Measurements from ENCODE around the gene GALNT12.

GALNT12 gene

GRCh38 chr9:98871558-98872065 lies 64.1 kb downstream of the GALNT12 start:
- Histone ChIP-seq H3K9me3 (ENCODE audit: control insufficient read depth, insufficient read depth, low read depth, low read length) (no peaks in the 10 kb centered on the region), H3K36me3 (ENCODE audit: control insufficient read depth in 2 of 2, insufficient read depth in 1 of 2, low read length in 2 of 2) (no peaks in the 10 kb centered on the region), H3K4me3 (ENCODE audit: low read depth, low read length) (no peak overlapping the region), H3K4me1 (ENCODE audit: control insufficient read depth, insufficient read depth, low read length) (no peaks in the 10 kb centered on the region), H3K27ac (ENCODE audit: extremely low read depth, low read depth, low read length) (no peak overlapping the region)
- ChIA-PET CTCF (interaction anchor here (0.9 to 1.0 kb wide), 2 partner anchors 24 to 86 kb away, joined by 3 to 4 read pairs; no protein-coding TSS in a partner anchor), POLR2A (no interaction called here)
- TF ChIP-seq ZNF843 (tag by site-specific recombination; IDR thresholded peaks at IDR 0.05) (no peak), ZFP41 (tag by site-specific recombination; IDR thresholded peaks at IDR 0.05; ENCODE audit: borderline replicate concordance) (no peak), ZNF776 (tag by site-specific recombination; IDR thresholded peaks at IDR 0.05; ENCODE audit: borderline replicate concordance) (no peak), KLF17 (tag by site-specific recombination; IDR thresholded peaks at IDR 0.05) (no peak), ZNF140 (tag by site-specific recombination; IDR thresholded peaks at IDR 0.05) (no peak), ZNF596 (tag by site-specific recombination; IDR thresholded peaks at IDR 0.05) (no peak)

GRCh38 chr9:98873526-98873925 lies 66.1 kb downstream of the GALNT12 start:
- Histone ChIP-seq H3K9me3 (ENCODE audit: control insufficient read depth, insufficient read depth, low read depth, low read length) (no peaks in the 10 kb centered on the region), H3K4me3 (ENCODE audit: low read depth, low read length) (no peak overlapping the region), H3K27ac (ENCODE audit: extremely low read depth, low read depth, low read length) (no peak overlapping the region), H3K4me1 (ENCODE audit: control insufficient read depth, insufficient read depth, low read length) (no peaks in the 10 kb centered on the region), H3K36me3 (ENCODE audit: control insufficient read depth in 2 of 2, insufficient read depth in 1 of 2, low read length in 2 of 2) (no peaks in the 10 kb centered on the region)
- ChIA-PET CTCF (no interaction called here), POLR2A (no interaction called here)
- TF ChIP-seq TRIM28 (IDR thresholded peaks at IDR 0.05; ENCODE audit: borderline replicate concordance, low read length) (no peak), ZNF157 (tag by site-specific recombination; IDR thresholded peaks at IDR 0.05) (no peak), ZNF324 (tag by site-specific recombination; IDR thresholded peaks at IDR 0.05) (no peak), ZBTB6 (tag by site-specific recombination; IDR thresholded peaks at IDR 0.05) (no peak)

- POLR2A ChIA-PET: no interaction called here
- Histone ChIP-seq H3K27ac (ENCODE audit: extremely low read depth, low read depth, low read length) (no peak overlapping the region), H3K9me3 (ENCODE audit: control insufficient read depth, insufficient read depth, low read depth, low read length) (no peaks in the 10 kb centered on the region), H3K4me1 (ENCODE audit: control insufficient read depth, insufficient read depth, low read length) (no peaks in the 10 kb centered on the region), H3K36me3 (ENCODE audit: control insufficient read depth in 2 of 2, insufficient read depth in 1 of 2, low read length in 2 of 2) (no peaks in the 10 kb centered on the region), H3K4me3 (ENCODE audit: low read depth, low read length) (no peak overlapping the region)
- CTCF ChIA-PET: no interaction called here
- TF ChIP-seq ZBTB26 (tag by site-specific recombination; optimal IDR thresholded peaks at IDR 0.05) (no peak), ZNF302 (tag by site-specific recombination; IDR thresholded peaks at IDR 0.05; ENCODE audit: low read depth) (no peak), ZNF621 (tag by site-specific recombination; IDR thresholded peaks at IDR 0.05) (no peak), REST (tag by site-specific recombination; IDR thresholded peaks at IDR 0.05) (no peak), KLF8 (tag by site-specific recombination; IDR thresholded peaks at IDR 0.05) (no peak), TSHZ1 (tag by site-specific recombination; IDR thresholded peaks at IDR 0.05; ENCODE audit: borderline replicate concordance) (no peak), ZBTB49 (tag by site-specific recombination; IDR thresholded peaks at IDR 0.05; ENCODE audit: low read depth) (no peak), ZNF169 (tag by site-specific recombination; IDR thresholded peaks at IDR 0.05) (no peak), YY2 (tag by site-specific recombination; IDR thresholded peaks at IDR 0.05) (no peak)
Observed at GRCh38 chr9:98873951-98874371, 66.5 kb downstream of the GALNT12 start.

Measured in HEK293 (cell line).